HEK293 (cell line): ENCODE results near the gene ZNF197.

Source experiments
- CTCF ChIA-PET: fragments of 350-600 bp; formaldehyde crosslinking; extraction: SDS; loops from one replicate; lab custom pipeline; 2021; ENCODE audit warnings: antibody characterized with exemption; lab: Yijun Ruan, JAX
- POLR2A ChIA-PET: fragments of 300-600 bp; formaldehyde crosslinking; extraction: SDS; loops from one replicate; lab custom pipeline; 2020; ENCODE audit warnings: antibody characterized with exemption, inconsistent platforms; lab: Yijun Ruan, JAX
- H3K27ac ChIP-seq: fragments of 200-500 bp; sonication (Bioruptor generic); 2 replicates; pipeline ENCODE4 v1.5.1; 2014; ENCODE audit warnings: low read depth, low read length, control low read depth, inconsistent platforms; ENCODE audit errors: extremely low read depth
- H3K36me3 ChIP-seq, 2 experiments: fragments of 200-500 bp in 1 of 2; sonication (Bioruptor generic) in 1 of 2; 1 replicate in 1 of 2; 2 replicates in 1 of 2; pipeline ENCODE4 v1.5.1; 2014 to 2017; ENCODE audit warnings: inconsistent platforms in 2 of 2, low read length in 2 of 2; ENCODE audit not compliant: control insufficient read depth in 2 of 2, insufficient read depth in 1 of 2
- H3K4me1 ChIP-seq: fragments of 200-500 bp; sonication (Bioruptor generic); 2 replicates; pipeline ENCODE4 v1.5.1; 2014; ENCODE audit warnings: mild to moderate bottlenecking, low read length, inconsistent platforms; ENCODE audit not compliant: control insufficient read depth, insufficient read depth
- H3K4me3 ChIP-seq: 2 replicates; pipeline ENCODE4 v1.5.1; 2011; ENCODE audit warnings: low read depth, mild to moderate bottlenecking, control low read depth, low read length, moderate library complexity
- H3K9me3 ChIP-seq: fragments of 200-500 bp; sonication (Bioruptor generic); 2 replicates; pipeline ENCODE4 v1.5.1; 2014; ENCODE audit warnings: low read depth, low read length, inconsistent platforms; ENCODE audit not compliant: control insufficient read depth, insufficient read depth
- BCL11A ChIP-seq: fragments of 450-650 bp; formaldehyde crosslinking; IDR thresholded peaks from 2 replicates; pipeline ENCODE4 v1.5.1; 2016; ENCODE audit warnings: low read depth, missing biosample characterization, missing genetic modification characterization
- GLIS1 ChIP-seq: fragments of 450-650 bp; formaldehyde crosslinking; IDR thresholded peaks from 2 replicates; pipeline ENCODE4 v1.5.1; 2016; ENCODE audit warnings: missing biosample characterization, missing genetic modification characterization
- KLF1 ChIP-seq: fragments of 450-650 bp; formaldehyde crosslinking; IDR thresholded peaks from 2 replicates; pipeline ENCODE4 v1.5.1; 2016; ENCODE audit warnings: missing biosample characterization, missing genetic modification characterization
- KLF8 ChIP-seq: fragments of 450-650 bp; formaldehyde crosslinking; IDR thresholded peaks from 2 replicates; pipeline ENCODE4 v1.5.1; 2016; ENCODE audit warnings: missing biosample characterization, missing genetic modification characterization
- OSR2 ChIP-seq: fragments of 450-650 bp; formaldehyde crosslinking; IDR thresholded peaks from 2 replicates; pipeline ENCODE4 v1.5.1; 2016; ENCODE audit warnings: missing biosample characterization, missing genetic modification characterization
- SP2 ChIP-seq: fragments of 450-650 bp; formaldehyde crosslinking; IDR thresholded peaks from 2 replicates; pipeline ENCODE4 v1.5.1; 2016; ENCODE audit warnings: missing biosample characterization, missing genetic modification characterization
- ZBTB1 ChIP-seq: fragments of 450-650 bp; formaldehyde crosslinking; IDR thresholded peaks from 2 replicates; pipeline ENCODE4 v1.5.1; 2016; ENCODE audit warnings: missing biosample characterization, missing genetic modification characterization
- ZBTB26 ChIP-seq: fragments of 450-650 bp; formaldehyde crosslinking; optimal IDR thresholded peaks from 2 replicates; pipeline ENCODE3; 2016; ENCODE audit warnings: missing biosample characterization, mild to moderate bottlenecking, missing genetic modification characterization
- ZBTB48 ChIP-seq: fragments of 450-650 bp; formaldehyde crosslinking; IDR thresholded peaks from 2 replicates; pipeline ENCODE4 v1.5.1; 2016; ENCODE audit warnings: missing biosample characterization, missing genetic modification characterization
- ZNF114 ChIP-seq: fragments of 450-650 bp; formaldehyde crosslinking; IDR thresholded peaks from 2 replicates; pipeline ENCODE4 v1.5.0; 2017; ENCODE audit warnings: missing biosample characterization, missing genetic modification characterization
- ZNF132 ChIP-seq: fragments of 450-650 bp; formaldehyde crosslinking; IDR thresholded peaks from 2 replicates; pipeline ENCODE4 v1.5.1; 2017; ENCODE audit warnings: missing biosample characterization, missing genetic modification characterization, borderline replicate concordance
- ZNF157 ChIP-seq: fragments of 450-650 bp; formaldehyde crosslinking; IDR thresholded peaks from 2 replicates; pipeline ENCODE4 v1.5.1; 2016; ENCODE audit warnings: missing biosample characterization, missing genetic modification characterization
- ZNF274 ChIP-seq, 2 experiments: fragments of 200-500 bp in 1 of 2; fragments of 450-650 bp in 1 of 2; sonication (Bioruptor generic) in 1 of 2; formaldehyde crosslinking in 1 of 2; IDR thresholded peaks; 2 replicates each; pipeline versions ENCODE4 v1.5.1 to v1.6.1; 2014 to 2016; ENCODE audit warnings: borderline replicate concordance in 1 of 2, inconsistent platforms in 1 of 2, low read length in 1 of 2, missing biosample characterization in 1 of 2, missing genetic modification characterization in 1 of 2
- ZNF416 ChIP-seq: fragments of 450-650 bp; formaldehyde crosslinking; IDR thresholded peaks from 2 replicates; pipeline ENCODE4 v1.5.1; 2016; ENCODE audit warnings: missing biosample characterization, missing genetic modification characterization
- ZNF423 ChIP-seq: fragments of 450-650 bp; formaldehyde crosslinking; IDR thresholded peaks from 2 replicates; pipeline ENCODE4 v1.5.1; 2016; ENCODE audit warnings: missing biosample characterization, missing genetic modification characterization
- ZNF510 ChIP-seq: fragments of 450-650 bp; formaldehyde crosslinking; IDR thresholded peaks from 2 replicates; pipeline ENCODE4 v1.5.1; 2018; ENCODE audit warnings: mild to moderate bottlenecking, missing genetic modification characterization, missing biosample characterization; ENCODE audit not compliant: insufficient replicate concordance
- ZNF580 ChIP-seq: fragments of 450-650 bp; formaldehyde crosslinking; IDR thresholded peaks from 2 replicates; pipeline ENCODE4 v1.5.1; 2016; ENCODE audit warnings: missing biosample characterization, missing genetic modification characterization
- ZNF623 ChIP-seq: fragments of 450-650 bp; formaldehyde crosslinking; IDR thresholded peaks from 2 replicates; pipeline ENCODE4 v1.5.1; 2016; ENCODE audit warnings: missing biosample characterization, missing genetic modification characterization
- ZNF664 ChIP-seq: fragments of 450-650 bp; formaldehyde crosslinking; IDR thresholded peaks from 2 replicates; pipeline ENCODE4 v1.5.1; 2016; ENCODE audit warnings: missing biosample characterization, missing genetic modification characterization
- TF ChIP-seq, protein P1 (sequence below): fragments of 450-650 bp; formaldehyde crosslinking; IDR thresholded peaks from 2 replicates; pipeline ENCODE4 v1.5.1; 2016; ENCODE audit warnings: missing biosample characterization, missing genetic modification characterization
- TF ChIP-seq, protein P2 (sequence below): fragments of 450-650 bp; formaldehyde crosslinking; IDR thresholded peaks from 2 replicates; pipeline ENCODE4 v1.5.1; 2016; ENCODE audit warnings: missing biosample characterization, missing genetic modification characterization
- TF ChIP-seq, protein P3 (sequence below): fragments of 450-650 bp; formaldehyde crosslinking; IDR thresholded peaks from 2 replicates; pipeline ENCODE4 v1.5.1; 2016; ENCODE audit warnings: missing biosample characterization, missing genetic modification characterization, borderline replicate concordance

ZNF197 gene

DNA sequence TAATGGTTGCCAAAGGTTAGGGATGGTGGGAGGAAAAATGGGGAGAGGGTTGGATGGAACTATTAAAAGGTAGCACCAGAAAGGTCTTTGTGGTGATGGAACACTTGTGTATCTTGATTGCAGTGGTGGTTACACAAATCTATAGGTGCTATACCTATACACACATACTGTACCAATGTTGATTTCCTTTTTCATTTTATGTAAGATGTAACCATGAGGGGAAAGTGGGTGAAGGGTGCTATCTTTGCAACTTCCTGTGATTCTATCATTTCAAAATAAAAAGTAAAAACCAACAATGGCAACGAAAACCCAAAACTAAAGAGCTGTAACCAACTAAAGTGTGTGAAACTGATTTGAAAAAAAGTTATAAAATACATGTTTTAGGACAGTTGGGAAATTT, 22.9 kb downstream of the ZNF197 start:
- CTCF ChIA-PET, result interaction anchor here (0.6 to 1.2 kb wide), 2 partner anchors 23 to 72 kb away, joined by 3 to 5 read pairs; partner anchors contain the start of gene ZNF197
- peaks cover 0 to 34% of the 10 kb centered on the region in 2 experiments; a peak in 1 of 3 replicates for H3K36me3 ChIP-seq
- H3K4me3 ChIP-seq, result peak overlapping the region; percentile 95; the same call in 1 of the 2 replicates
- POLR2A ChIA-PET, result interaction anchor here (1.1 to 1.3 kb wide), 5 partner anchors 15 to 114 kb away, joined by 3 to 21 read pairs (median 3); partner anchors contain the start of genes KIAA1143, KIF15, ZNF197 and ZNF502
- no peaks in the 10 kb centered on the region for H3K9me3 ChIP-seq
- no peak for TF ChIP-seq ZNF274 (IDR thresholded peaks at IDR 0.05; ENCODE audit: low read length)
- no peak for TF ChIP-seq ZNF274 (tag by site-specific recombination; IDR thresholded peaks at IDR 0.05; ENCODE audit: borderline replicate concordance)
- TF ChIP-seq ZNF580 (tag by site-specific recombination), result no peak
- no peak for TF ChIP-seq ZBTB1
- TF ChIP-seq, protein P1, sequence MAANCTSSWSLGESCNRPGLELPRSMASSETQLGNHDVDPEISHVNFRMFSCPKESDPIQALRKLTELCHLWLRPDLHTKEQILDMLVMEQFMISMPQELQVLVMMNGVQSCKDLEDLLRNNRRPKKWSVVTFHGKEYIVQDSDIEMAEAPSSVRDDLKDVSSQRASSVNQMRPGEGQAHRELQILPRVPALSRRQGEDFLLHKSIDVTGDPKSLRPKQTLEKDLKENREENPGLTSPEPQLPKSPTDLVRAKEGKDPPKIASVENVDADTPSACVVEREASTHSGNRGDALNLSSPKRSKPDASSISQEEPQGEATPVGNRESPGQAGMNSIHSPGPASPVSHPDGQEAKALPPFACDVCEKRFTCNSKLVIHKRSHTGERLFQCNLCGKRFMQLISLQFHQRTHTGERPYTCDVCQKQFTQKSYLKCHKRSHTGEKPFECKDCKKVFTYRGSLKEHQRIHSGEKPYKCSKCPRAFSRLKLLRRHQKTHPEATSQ (tag by site-specific recombination), result no peak
- TF ChIP-seq ZNF157 (tag by site-specific recombination), result no peak
- no peak for TF ChIP-seq GLIS1
- no peak for TF ChIP-seq ZNF664
- no peak for TF ChIP-seq KLF1 (tag by site-specific recombination)
- TF ChIP-seq ZNF423 (tag by site-specific recombination), result no peak
- TF ChIP-seq ZNF510 (tag by site-specific recombination), result no peak
- no peak for TF ChIP-seq ZNF416 (tag by site-specific recombination)
- TF ChIP-seq ZNF114 (tag by site-specific recombination), result no peak
- no peak for TF ChIP-seq ZNF623 (tag by site-specific recombination)
- TF ChIP-seq, protein P2, sequence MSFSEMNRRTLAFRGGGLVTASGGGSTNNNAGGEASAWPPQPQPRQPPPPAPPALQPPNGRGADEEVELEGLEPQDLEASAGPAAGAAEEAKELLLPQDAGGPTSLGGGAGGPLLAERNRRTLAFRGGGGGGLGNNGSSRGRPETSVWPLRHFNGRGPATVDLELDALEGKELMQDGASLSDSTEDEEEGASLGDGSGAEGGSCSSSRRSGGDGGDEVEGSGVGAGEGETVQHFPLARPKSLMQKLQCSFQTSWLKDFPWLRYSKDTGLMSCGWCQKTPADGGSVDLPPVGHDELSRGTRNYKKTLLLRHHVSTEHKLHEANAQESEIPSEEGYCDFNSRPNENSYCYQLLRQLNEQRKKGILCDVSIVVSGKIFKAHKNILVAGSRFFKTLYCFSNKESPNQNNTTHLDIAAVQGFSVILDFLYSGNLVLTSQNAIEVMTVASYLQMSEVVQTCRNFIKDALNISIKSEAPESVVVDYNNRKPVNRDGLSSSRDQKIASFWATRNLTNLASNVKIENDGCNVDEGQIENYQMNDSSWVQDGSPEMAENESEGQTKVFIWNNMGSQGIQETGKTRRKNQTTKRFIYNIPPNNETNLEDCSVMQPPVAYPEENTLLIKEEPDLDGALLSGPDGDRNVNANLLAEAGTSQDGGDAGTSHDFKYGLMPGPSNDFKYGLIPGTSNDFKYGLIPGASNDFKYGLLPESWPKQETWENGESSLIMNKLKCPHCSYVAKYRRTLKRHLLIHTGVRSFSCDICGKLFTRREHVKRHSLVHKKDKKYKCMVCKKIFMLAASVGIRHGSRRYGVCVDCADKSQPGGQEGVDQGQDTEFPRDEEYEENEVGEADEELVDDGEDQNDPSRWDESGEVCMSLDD (tag by site-specific recombination), result no peak
- TF ChIP-seq KLF8, result no peak
- TF ChIP-seq BCL11A (tag by site-specific recombination), result no peak
- no peak for TF ChIP-seq OSR2 (tag by site-specific recombination)
- H3K27ac ChIP-seq, result no peak overlapping the region
- H3K4me1 ChIP-seq, result no peaks in the 10 kb centered on the region

DNA sequence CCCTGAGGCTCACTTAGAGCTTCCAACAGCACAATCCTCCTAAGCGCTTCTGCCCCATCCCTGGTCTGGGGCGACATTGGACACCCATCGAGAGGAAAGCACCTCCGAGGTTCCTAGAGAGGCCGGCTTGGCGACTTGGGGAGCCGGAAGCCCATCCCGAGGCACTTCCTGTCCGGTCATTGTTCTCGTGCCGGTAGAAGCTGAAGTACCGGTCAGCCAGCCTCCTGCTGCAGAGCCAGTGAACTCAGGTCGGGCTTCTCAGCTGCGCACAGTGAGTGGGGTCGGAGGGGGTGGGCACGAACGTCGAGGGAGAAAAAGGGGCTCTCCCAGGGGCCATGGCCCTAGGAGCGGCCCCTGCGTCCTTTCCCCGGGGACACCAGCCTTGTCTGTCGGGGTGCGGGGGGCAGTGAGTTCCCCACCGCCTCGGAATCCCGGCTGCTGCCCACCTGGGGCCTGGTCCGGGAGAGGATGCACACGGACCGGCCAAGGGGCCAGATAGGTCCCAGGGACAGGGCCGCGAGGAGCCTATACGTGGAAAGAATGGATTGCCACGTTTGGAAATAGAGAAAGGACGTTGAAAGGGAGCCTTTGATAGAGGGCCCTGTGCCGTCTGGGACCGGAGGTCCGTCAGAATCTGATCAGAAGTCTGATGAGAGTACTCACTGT, 23.9 kb downstream of the ZNF197 start, which contains the start of gene ZNF35:
TSS of gene ZNF35 (plus strand) at position 169 of the 666 bp plus-strand sequence. CDS start 2,336 bp downstream, outside the sequence.
- H3K4me1 ChIP-seq, result no peaks in the 10 kb centered on the region
- H3K27ac ChIP-seq, result peak within 1 kb of the TSS; percentile 26; the same call in 1 of the 2 replicates
- peak within 1 kb of the TSS; percentile 95 for H3K4me3 ChIP-seq
- ChIA-PET POLR2A (interaction anchor here (1.1 to 1.3 kb wide), 5 partner anchors 14 to 113 kb away, joined by 3 to 21 read pairs (median 3); partner anchors contain the start of genes KIAA1143, KIF15, ZNF197 and ZNF502), CTCF (interaction anchor here (0.6 to 1.2 kb wide), 3 partner anchors 24 to 71 kb away, joined by 3 to 5 read pairs (median 4); partner anchors contain the start of gene ZNF197)
- peaks cover 0 to 34% of the 10 kb centered on the region in 2 experiments; a peak in 1 of 3 replicates for H3K36me3 ChIP-seq
- H3K9me3 ChIP-seq, result no peaks in the 10 kb centered on the region
- TF ChIP-seq SP2 (peak; percentile 62), ZBTB26 (tag by site-specific recombination) (peak; percentile 15), ZNF132 (tag by site-specific recombination) (no peak), ZNF580 (tag by site-specific recombination) (no peak), ZBTB48 (tag by site-specific recombination) (0 out of 2 replicates have a peak, but pooled peaks have one; percentile 12)
- TF ChIP-seq, protein P3, sequence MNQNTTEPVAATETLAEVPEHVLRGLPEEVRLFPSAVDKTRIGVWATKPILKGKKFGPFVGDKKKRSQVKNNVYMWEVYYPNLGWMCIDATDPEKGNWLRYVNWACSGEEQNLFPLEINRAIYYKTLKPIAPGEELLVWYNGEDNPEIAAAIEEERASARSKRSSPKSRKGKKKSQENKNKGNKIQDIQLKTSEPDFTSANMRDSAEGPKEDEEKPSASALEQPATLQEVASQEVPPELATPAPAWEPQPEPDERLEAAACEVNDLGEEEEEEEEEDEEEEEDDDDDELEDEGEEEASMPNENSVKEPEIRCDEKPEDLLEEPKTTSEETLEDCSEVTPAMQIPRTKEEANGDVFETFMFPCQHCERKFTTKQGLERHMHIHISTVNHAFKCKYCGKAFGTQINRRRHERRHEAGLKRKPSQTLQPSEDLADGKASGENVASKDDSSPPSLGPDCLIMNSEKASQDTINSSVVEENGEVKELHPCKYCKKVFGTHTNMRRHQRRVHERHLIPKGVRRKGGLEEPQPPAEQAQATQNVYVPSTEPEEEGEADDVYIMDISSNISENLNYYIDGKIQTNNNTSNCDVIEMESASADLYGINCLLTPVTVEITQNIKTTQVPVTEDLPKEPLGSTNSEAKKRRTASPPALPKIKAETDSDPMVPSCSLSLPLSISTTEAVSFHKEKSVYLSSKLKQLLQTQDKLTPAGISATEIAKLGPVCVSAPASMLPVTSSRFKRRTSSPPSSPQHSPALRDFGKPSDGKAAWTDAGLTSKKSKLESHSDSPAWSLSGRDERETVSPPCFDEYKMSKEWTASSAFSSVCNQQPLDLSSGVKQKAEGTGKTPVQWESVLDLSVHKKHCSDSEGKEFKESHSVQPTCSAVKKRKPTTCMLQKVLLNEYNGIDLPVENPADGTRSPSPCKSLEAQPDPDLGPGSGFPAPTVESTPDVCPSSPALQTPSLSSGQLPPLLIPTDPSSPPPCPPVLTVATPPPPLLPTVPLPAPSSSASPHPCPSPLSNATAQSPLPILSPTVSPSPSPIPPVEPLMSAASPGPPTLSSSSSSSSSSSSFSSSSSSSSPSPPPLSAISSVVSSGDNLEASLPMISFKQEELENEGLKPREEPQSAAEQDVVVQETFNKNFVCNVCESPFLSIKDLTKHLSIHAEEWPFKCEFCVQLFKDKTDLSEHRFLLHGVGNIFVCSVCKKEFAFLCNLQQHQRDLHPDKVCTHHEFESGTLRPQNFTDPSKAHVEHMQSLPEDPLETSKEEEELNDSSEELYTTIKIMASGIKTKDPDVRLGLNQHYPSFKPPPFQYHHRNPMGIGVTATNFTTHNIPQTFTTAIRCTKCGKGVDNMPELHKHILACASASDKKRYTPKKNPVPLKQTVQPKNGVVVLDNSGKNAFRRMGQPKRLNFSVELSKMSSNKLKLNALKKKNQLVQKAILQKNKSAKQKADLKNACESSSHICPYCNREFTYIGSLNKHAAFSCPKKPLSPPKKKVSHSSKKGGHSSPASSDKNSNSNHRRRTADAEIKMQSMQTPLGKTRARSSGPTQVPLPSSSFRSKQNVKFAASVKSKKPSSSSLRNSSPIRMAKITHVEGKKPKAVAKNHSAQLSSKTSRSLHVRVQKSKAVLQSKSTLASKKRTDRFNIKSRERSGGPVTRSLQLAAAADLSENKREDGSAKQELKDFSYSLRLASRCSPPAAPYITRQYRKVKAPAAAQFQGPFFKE (tag by site-specific recombination), result no peak
